ENCODE data around the gene SCO2.

DNA sequence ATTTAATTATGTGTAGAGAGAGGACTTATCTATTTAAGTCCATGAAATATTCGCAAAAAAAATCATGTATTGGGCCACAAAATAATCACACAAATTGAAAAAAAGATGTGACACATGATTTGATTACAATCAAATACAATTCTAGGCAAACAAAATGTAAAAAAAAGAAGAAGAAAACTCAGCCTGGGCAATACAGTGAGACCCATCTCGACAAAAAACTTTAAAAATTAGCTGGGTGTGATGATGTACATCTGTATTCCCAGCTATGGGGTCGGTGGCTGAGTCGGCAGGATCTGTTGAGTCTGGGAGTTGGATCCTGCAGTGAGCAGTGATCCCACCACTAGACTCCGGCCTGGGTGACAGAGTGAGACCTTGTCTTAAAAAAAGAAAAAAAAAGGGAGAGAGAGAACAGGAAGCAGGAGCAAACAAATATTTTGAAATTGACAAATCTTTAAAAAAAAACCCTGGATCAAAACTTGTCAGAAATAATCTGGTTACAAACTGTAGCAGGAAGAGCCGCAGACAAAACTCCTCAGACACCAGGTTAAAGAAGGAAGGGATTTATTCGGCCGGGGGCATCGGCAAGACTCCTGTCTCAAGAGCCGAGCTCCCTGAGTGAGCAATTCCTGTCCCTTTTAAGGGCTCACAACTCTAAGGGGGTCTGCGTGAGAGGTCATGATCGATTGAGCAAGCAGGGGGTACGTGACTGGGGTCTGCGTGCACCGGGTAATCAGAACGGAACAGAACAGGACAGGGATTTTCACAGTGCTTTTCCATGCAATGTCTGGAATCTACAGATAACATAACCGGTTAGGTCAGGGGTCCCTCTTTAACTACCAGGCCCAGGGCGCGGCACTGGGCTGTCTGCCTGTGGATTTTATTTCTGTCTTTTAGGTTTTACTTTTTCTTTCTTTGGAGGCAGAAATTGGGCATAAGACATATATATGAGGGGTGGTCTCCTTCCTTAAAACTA is 7.7 kb upstream of the SCO2 start:
- TF ChIP-seq ZNF274 (IDR thresholded peaks at IDR 0.05; ENCODE audit: low read depth, low read length) (no peak), YY1 (IDR thresholded peaks at IDR 0.05; ENCODE audit: insufficient read depth, insufficient read length) (no peak), SUZ12 (IDR thresholded peaks at IDR 0.05; ENCODE audit: extremely low read depth, insufficient read depth, insufficient read length) (no peak)

Measured in NT2/D1 (cell line).